HEK293 (cell line): ENCODE measurements around the gene FAM83F.
A peak's percentile ranks its signal among the peaks of the same experiment; 100 is the strongest.

Experiments used
- BCL11A ChIP-seq: fragments of 450-650 bp; formaldehyde crosslinking; IDR thresholded peaks from 2 replicates; pipeline ENCODE4 v1.5.1; 2016; ENCODE audit warnings: low read depth, missing biosample characterization, missing genetic modification characterization
- GLI2 ChIP-seq: fragments of 450-650 bp; formaldehyde crosslinking; IDR thresholded peaks from 2 replicates; pipeline ENCODE4; 2017; ENCODE audit warnings: missing biosample characterization, missing genetic modification characterization, low read depth, borderline replicate concordance
- HIC1 ChIP-seq: fragments of 450-650 bp; formaldehyde crosslinking; IDR thresholded peaks from 2 replicates; pipeline ENCODE4 v1.5.1; 2016; ENCODE audit warnings: missing biosample characterization, missing genetic modification characterization
- HOXC10 ChIP-seq: sonication (generic); formaldehyde crosslinking; IDR thresholded peaks from 2 replicates; pipeline ENCODE4 v1.8.1; 2023; ENCODE audit warnings: mild to moderate bottlenecking, missing genetic modification reagents
- KLF17 ChIP-seq: fragments of 450-650 bp; formaldehyde crosslinking; IDR thresholded peaks from 2 replicates; pipeline ENCODE4 v1.5.1; 2016; ENCODE audit warnings: missing biosample characterization, missing genetic modification characterization
- KLF7 ChIP-seq: fragments of 450-650 bp; formaldehyde crosslinking; IDR thresholded peaks from 2 replicates; pipeline ENCODE4 v1.5.1; 2016; ENCODE audit warnings: missing biosample characterization, missing genetic modification characterization, borderline replicate concordance
- PATZ1 ChIP-seq: fragments of 450-650 bp; formaldehyde crosslinking; IDR thresholded peaks from 2 replicates; pipeline ENCODE4 v1.5.1; 2016; ENCODE audit warnings: missing biosample characterization, missing genetic modification characterization
- RBAK ChIP-seq: fragments of 450-650 bp; formaldehyde crosslinking; IDR thresholded peaks from 2 replicates; pipeline ENCODE4 v1.5.1; 2016; ENCODE audit warnings: missing biosample characterization, missing genetic modification characterization
- SALL2 ChIP-seq: fragments of 450-650 bp; formaldehyde crosslinking; IDR thresholded peaks from 2 replicates; pipeline ENCODE4 v1.5.0; 2017; ENCODE audit warnings: missing biosample characterization, mild to moderate bottlenecking, missing genetic modification characterization, borderline replicate concordance
- ZBTB20 ChIP-seq: fragments of 450-650 bp; formaldehyde crosslinking; IDR thresholded peaks from 2 replicates; pipeline ENCODE4 v1.5.1; 2016; ENCODE audit warnings: missing biosample characterization, missing genetic modification characterization
- ZBTB49 ChIP-seq: fragments of 450-650 bp; formaldehyde crosslinking; IDR thresholded peaks from 2 replicates; pipeline ENCODE4 v1.5.1; 2016; ENCODE audit warnings: missing biosample characterization, missing genetic modification characterization, low read depth
- ZNF138 ChIP-seq: fragments of 450-650 bp; formaldehyde crosslinking; IDR thresholded peaks from 2 replicates; pipeline ENCODE4 v1.5.1; 2016; ENCODE audit warnings: missing biosample characterization, missing genetic modification characterization, borderline replicate concordance
- ZNF2 ChIP-seq: fragments of 450-650 bp; formaldehyde crosslinking; IDR thresholded peaks from 2 replicates; pipeline ENCODE4 v1.5.1; 2016; ENCODE audit warnings: missing biosample characterization, missing genetic modification characterization
- ZNF239 ChIP-seq: fragments of 450-650 bp; formaldehyde crosslinking; IDR thresholded peaks from 2 replicates; pipeline ENCODE4 v1.5.1; 2016; ENCODE audit warnings: missing biosample characterization, missing genetic modification characterization
- ZNF24 ChIP-seq: fragments of 450-650 bp; formaldehyde crosslinking; IDR thresholded peaks from 2 replicates; pipeline ENCODE4 v1.5.1; 2016; ENCODE audit warnings: missing biosample characterization, missing genetic modification characterization
- ZNF292 ChIP-seq: fragments of 450-650 bp; formaldehyde crosslinking; IDR thresholded peaks from 2 replicates; pipeline ENCODE4 v1.5.1; 2016; ENCODE audit warnings: low read depth, missing biosample characterization, missing genetic modification characterization, borderline replicate concordance
- ZNF391 ChIP-seq: fragments of 450-650 bp; formaldehyde crosslinking; IDR thresholded peaks from 2 replicates; pipeline ENCODE4 v1.5.1; 2016; ENCODE audit warnings: low read depth, missing biosample characterization, missing genetic modification characterization, borderline replicate concordance
- ZNF394 ChIP-seq: fragments of 450-650 bp; formaldehyde crosslinking; IDR thresholded peaks from 2 replicates; pipeline ENCODE4 v1.5.1; 2016; ENCODE audit warnings: missing biosample characterization, missing genetic modification characterization, mild to moderate bottlenecking, moderate library complexity, borderline replicate concordance
- ZNF518A ChIP-seq: fragments of 450-650 bp; formaldehyde crosslinking; conservative IDR thresholded peaks from 2 replicates; pipeline ENCODE4 v1.5.1; 2016; ENCODE audit warnings: low read depth, missing biosample characterization, missing genetic modification characterization
- ZNF548 ChIP-seq: fragments of 450-650 bp; formaldehyde crosslinking; IDR thresholded peaks from 2 replicates; pipeline ENCODE4 v1.5.1; 2016; ENCODE audit warnings: missing biosample characterization, missing genetic modification characterization
- ZNF558 ChIP-seq: fragments of 450-650 bp; formaldehyde crosslinking; IDR thresholded peaks from 2 replicates; pipeline ENCODE4 v1.5.1; 2016; ENCODE audit warnings: missing biosample characterization, missing genetic modification characterization
- ZNF560 ChIP-seq: fragments of 450-650 bp; formaldehyde crosslinking; IDR thresholded peaks from 2 replicates; pipeline ENCODE4 v1.5.1; 2017; ENCODE audit warnings: missing biosample characterization, missing genetic modification characterization, borderline replicate concordance
- ZNF600 ChIP-seq: fragments of 450-650 bp; formaldehyde crosslinking; IDR thresholded peaks from 2 replicates; pipeline ENCODE4 v1.5.1; 2016; ENCODE audit warnings: missing biosample characterization, missing genetic modification characterization
- ZNF660 ChIP-seq: fragments of 450-650 bp; IDR thresholded peaks from 2 replicates; pipeline ENCODE4 v1.5.1; 2018; ENCODE audit warnings: missing biosample characterization, mild to moderate bottlenecking, missing genetic modification characterization
- ZNF76 ChIP-seq: fragments of 450-650 bp; formaldehyde crosslinking; IDR thresholded peaks from 2 replicates; pipeline ENCODE4; 2016; ENCODE audit warnings: low read depth, missing biosample characterization, missing genetic modification characterization, borderline replicate concordance
- ZNF768 ChIP-seq: fragments of 450-650 bp; formaldehyde crosslinking; IDR thresholded peaks from 2 replicates; pipeline ENCODE4 v1.5.1; 2018; ENCODE audit warnings: missing biosample characterization, mild to moderate bottlenecking, missing genetic modification characterization

Gene FAM83F

GRCh38 chr22:40007853-40008710, 13.3 kb downstream of the FAM83F start (continued):
- TF ChIP-seq HOXC10 (CRISPR knock-in tag) (no peak), KLF17 (tag by site-specific recombination) (peak; percentile 13; the same call in 1 of the 2 replicates), ZBTB49 (tag by site-specific recombination) (no peak), ZNF292 (no peak), ZNF391 (tag by site-specific recombination) (no peak), HIC1 (no peak), ZNF548 (tag by site-specific recombination) (no peak), ZNF394 (tag by site-specific recombination) (no peak), GLI2 (tag by site-specific recombination) (no peak), ZNF138 (tag by site-specific recombination) (no peak), KLF7 (tag by site-specific recombination) (no peak), ZNF518A (tag by site-specific recombination) (no peak), PATZ1 (tag by site-specific recombination) (peak; percentile 30), ZNF660 (tag by site-specific recombination) (no peak), ZNF239 (tag by site-specific recombination) (0 out of 2 replicates have a peak, but pooled peaks have one; percentile 67), ZNF76 (no peak), SALL2 (tag by site-specific recombination) (no peak), RBAK (no peak), ZNF560 (tag by site-specific recombination) (no peak), ZNF558 (tag by site-specific recombination) (no peak), ZBTB20 (tag by site-specific recombination) (peak; percentile 52; the same call in 1 of the 2 replicates), ZNF2 (tag by site-specific recombination) (no peak), ZNF600 (no peak), BCL11A (tag by site-specific recombination) (no peak), ZNF24 (tag by site-specific recombination) (no peak), ZNF768 (tag by site-specific recombination) (no peak)
